Prostate gland (tissue), 2 donors: ENCODE data around the gene PNLIPRP1. TPM values are rescaled to one million over a fixed set of nuclear protein-coding genes. Genes with fewer than 3 reads are reported as not detected.

ENCODE experiments used
- DNase-seq: peaks from one replicate; pipeline ENCODE4 v3.0.0-alpha.2; 2019; ENCODE audit warnings: low spot score
- H3K27ac ChIP-seq, 2 donors: fragments of 200-600 bp; sonication (generic); 2 replicates each; pipeline ENCODE4 v1.5.1; 2017 to 2019
- H3K27me3 ChIP-seq: fragments of 200-600 bp; sonication (generic); replicated peaks from 2 replicates; pipeline ENCODE4 v1.5.1; 2019; ENCODE audit not compliant: insufficient read depth
- H3K36me3 ChIP-seq, 2 donors: fragments of 200-600 bp; sonication (generic); 1 replicate in 1 of 2; 2 replicates in 1 of 2; pipeline versions ENCODE4 v1.5.1 to v1.8.1; 2017 to 2019
- H3K4me1 ChIP-seq: fragments of 200-600 bp; sonication (generic); replicated peaks from 2 replicates; pipeline ENCODE4 v1.5.1; 2019
- H3K4me3 ChIP-seq, 2 donors: fragments of 200-600 bp; sonication (generic); 2 replicates each; pipeline ENCODE4 v1.5.1; 2017 to 2019
- H3K9me3 ChIP-seq: fragments of 200-600 bp; sonication (generic); 2 replicates; pipeline ENCODE4 v1.5.1; 2017
- POLR2A ChIP-seq: fragments of 450-650 bp; IDR thresholded peaks from one replicate; pipeline ENCODE4 v1.6.1; 2016; ENCODE audit warnings: antibody characterized with exemption, mild to moderate bottlenecking
- POLR2AphosphoS5 ChIP-seq: sonication (generic); formaldehyde crosslinking; IDR thresholded peaks from one replicate; pipeline ENCODE4 v1.6.1; 2017; ENCODE audit warnings: antibody characterized with exemption
- WGBS: methylation state at CpG from one replicate; pipeline ENCODE4 v1.1.5; 2018; 5-methylcytosine and 5-hydroxymethylcytosine counted together
- intact Hi-C: fragments of 100-400 bp; cut with DNase I; formaldehyde crosslinking; loops from one replicate; pipeline ENCODE4 v1.14.2; 2022
- total RNA-seq, 2 donors: library from RNA; depleted of rRNA; stranded (reverse); fragments of >200 nt; gene quantifications; one replicate each; pipeline ENCODE4 v1.1.0, GENCODE V29; 2016
- TF ChIP-seq, protein P1 (sequence below), 4 experiments: fragments of 200-600 bp in 2 of 4; fragments of 450-650 bp in 2 of 4; sonication (generic) in 2 of 4; IDR thresholded peaks; 1 replicate in 3 of 4; 2 replicates in 1 of 4; pipeline ENCODE4 v1.5.1; 2016 to 2019; ENCODE audit warnings: antibody characterized with exemption in 4 of 4, mild to moderate bottlenecking in 2 of 4, moderate library complexity in 2 of 4

PNLIPRP1 gene
- total RNA-seq, 2 donors from 2014 or later, result not detected

DNA sequence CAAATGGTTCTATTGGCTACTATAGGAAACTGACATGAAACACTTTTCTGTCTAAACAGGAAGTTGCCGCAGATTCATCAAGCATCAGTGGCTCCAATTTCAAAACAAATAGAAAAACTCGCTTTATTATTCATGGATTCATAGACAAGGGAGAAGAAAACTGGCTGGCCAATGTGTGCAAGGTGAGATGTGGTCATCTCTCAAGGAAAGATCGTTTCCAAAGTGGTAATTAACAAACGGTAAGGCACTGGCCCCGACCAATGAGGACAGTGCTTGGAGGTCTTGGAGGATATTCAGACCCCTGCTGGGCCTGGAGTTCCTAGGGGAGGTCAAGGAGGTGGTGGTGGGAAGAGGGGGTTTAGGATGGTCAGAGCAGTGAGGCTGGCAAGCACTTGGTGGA lies 42.5 kb upstream of the PNLIPRP1 start:
- no peaks in the 10 kb centered on the region for H3K27me3 ChIP-seq
- DNase-seq, result no peak
- WGBS, result 77% methylated on average over 5 of the region's 5 CpGs
- H3K4me1 ChIP-seq, result no peaks in the 10 kb centered on the region
- H3K9me3 ChIP-seq, result no peaks in the 10 kb centered on the region
- no peaks in the 10 kb centered on the region for H3K36me3 ChIP-seq
- intact Hi-C loops, result no loop called here
- TF ChIP-seq POLR2AphosphoS5, result no peak
- TF ChIP-seq POLR2A, result no peak
- TF ChIP-seq, protein P1, sequence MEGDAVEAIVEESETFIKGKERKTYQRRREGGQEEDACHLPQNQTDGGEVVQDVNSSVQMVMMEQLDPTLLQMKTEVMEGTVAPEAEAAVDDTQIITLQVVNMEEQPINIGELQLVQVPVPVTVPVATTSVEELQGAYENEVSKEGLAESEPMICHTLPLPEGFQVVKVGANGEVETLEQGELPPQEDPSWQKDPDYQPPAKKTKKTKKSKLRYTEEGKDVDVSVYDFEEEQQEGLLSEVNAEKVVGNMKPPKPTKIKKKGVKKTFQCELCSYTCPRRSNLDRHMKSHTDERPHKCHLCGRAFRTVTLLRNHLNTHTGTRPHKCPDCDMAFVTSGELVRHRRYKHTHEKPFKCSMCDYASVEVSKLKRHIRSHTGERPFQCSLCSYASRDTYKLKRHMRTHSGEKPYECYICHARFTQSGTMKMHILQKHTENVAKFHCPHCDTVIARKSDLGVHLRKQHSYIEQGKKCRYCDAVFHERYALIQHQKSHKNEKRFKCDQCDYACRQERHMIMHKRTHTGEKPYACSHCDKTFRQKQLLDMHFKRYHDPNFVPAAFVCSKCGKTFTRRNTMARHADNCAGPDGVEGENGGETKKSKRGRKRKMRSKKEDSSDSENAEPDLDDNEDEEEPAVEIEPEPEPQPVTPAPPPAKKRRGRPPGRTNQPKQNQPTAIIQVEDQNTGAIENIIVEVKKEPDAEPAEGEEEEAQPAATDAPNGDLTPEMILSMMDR (IDR thresholded peaks at IDR 0.05), result no peak
- no peak overlapping the region for H3K27ac ChIP-seq
- no peak overlapping the region for H3K4me3 ChIP-seq

DNA sequence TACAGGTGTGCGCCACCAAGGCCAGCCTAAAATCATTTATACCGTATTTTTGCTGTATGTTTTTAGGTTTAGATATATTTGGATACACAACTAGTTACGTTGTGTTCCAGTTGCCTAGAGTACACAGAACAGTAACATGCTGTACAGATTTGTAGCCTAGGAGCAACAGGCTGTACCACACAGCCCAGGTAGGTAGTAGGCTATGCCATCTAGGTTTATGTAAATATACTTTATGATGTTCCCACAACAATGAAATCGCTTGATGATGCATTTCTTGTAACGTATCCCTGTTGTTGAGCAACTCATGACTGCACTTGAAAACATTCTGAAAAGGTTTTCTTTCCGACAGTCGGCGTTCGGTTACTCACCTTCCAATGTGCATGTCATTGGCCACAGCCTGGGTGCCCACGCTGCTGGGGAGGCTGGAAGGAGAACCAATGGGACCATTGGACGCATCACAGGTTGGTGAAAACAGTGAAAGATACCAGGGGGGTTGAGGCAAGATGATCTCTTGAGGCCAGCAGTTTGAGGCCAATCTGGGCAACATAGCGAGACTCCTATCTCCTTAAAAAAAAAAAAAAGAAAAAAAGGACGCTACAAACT lies 37.3 kb upstream of the PNLIPRP1 start:
- TF ChIP-seq, protein P1 (IDR thresholded peaks at IDR 0.05), result no peak
- TF ChIP-seq POLR2A, result no peak
- no peak for TF ChIP-seq POLR2AphosphoS5
- Histone ChIP-seq H3K27ac (no peak overlapping the region), H3K9me3 (no peaks in the 10 kb centered on the region), H3K4me3 (no peak overlapping the region), H3K4me1 (no peaks in the 10 kb centered on the region), H3K27me3 (no peaks in the 10 kb centered on the region), H3K36me3 (no peaks in the 10 kb centered on the region)
- 86% methylated on average over 13 of the region's 13 CpGs for WGBS
- intact Hi-C loops, result no loop called here
- no peak for DNase-seq

DNA sequence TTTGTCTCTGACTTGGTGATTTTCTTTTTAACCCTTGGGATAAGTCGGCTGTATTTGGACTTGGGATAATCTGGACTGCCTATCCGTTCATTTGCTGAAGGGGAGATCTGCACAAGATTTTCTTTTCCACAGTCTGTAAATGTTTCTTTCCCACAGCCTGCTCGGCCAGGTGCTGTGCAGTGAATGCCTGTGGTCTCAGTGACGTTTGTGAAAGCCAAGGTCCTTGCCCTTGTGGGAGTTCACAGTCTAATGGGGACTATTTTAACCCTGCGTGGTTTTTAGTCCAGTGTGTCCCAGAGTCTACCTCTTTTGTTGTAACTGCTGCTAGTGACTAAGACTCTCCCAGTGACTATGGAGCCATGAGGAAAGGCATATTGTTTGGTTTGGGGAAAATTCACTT lies 36.1 kb upstream of the PNLIPRP1 start:
- H3K27me3 ChIP-seq, result no peaks in the 10 kb centered on the region
- no peak for DNase-seq
- H3K9me3 ChIP-seq, result no peaks in the 10 kb centered on the region
- no peaks in the 10 kb centered on the region for H3K36me3 ChIP-seq
- H3K27ac ChIP-seq, result no peak overlapping the region
- TF ChIP-seq, protein P1 (IDR thresholded peaks at IDR 0.05), result no peak
- no peak for TF ChIP-seq POLR2AphosphoS5
- 58% methylated on average over 5 of the region's 5 CpGs for WGBS
- H3K4me3 ChIP-seq, result no peak overlapping the region
- intact Hi-C loops, result no loop called here
- H3K4me1 ChIP-seq, result no peaks in the 10 kb centered on the region

DNA sequence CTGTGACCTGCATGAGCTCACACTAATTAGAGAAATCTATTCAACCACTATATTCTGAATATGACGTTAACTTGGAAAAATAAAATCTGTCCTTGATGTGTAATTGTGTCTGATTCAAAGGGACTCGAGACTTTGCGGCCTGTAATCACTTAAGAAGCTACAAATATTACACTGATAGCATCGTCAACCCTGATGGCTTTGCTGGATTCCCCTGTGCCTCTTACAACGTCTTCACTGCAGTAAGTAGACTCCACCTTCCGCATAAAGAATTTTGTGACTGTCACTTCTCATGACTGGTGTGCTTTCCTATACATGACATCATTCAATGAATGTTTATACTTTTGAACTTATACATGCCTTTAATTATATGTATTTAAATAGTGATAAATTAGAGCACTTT lies 34.9 kb upstream of the PNLIPRP1 start:
- Histone ChIP-seq H3K9me3 (no peaks in the 10 kb centered on the region), H3K4me1 (no peaks in the 10 kb centered on the region), H3K36me3 (no peaks in the 10 kb centered on the region), H3K4me3 (no peak overlapping the region), H3K27me3 (no peaks in the 10 kb centered on the region), H3K27ac (no peak overlapping the region)
- intact Hi-C loops, result no loop called here
- TF ChIP-seq, protein P1 (IDR thresholded peaks at IDR 0.05), result no peak
- TF ChIP-seq POLR2A, result no peak
- no peak for TF ChIP-seq POLR2AphosphoS5
- 62% methylated on average over 6 of the region's 6 CpGs for WGBS
- no peak for DNase-seq

DNA sequence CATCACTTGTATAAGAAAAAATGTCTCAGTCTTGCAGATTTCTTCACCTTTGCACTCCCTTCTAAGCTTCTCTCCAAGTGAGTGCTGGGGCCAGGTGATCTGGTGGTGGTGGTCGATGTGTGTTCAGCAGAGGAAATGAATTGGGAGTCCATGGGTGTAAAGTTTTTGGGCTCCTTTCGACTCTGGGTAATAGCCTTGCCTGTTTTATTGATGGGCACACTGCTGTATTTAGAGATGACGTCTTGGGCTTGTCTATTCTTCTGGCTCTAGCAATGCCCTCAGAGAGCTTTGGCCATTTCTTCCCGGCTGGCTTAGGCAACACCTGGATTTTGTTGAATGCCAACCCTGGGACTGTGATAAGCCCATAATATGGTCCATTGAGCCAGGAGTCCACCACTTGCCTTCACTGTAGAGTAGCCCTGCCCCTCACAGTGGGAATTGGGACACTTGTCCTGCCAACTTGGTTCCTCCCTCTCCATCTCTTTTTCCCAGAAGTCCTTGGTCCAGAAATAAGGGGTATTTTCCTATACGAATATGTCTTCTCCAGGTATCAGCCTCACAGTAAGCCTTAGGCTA lies 33.4 kb upstream of the PNLIPRP1 start:
- WGBS, result 82% methylated on average over 5 of the region's 5 CpGs
- intact Hi-C loops, result no loop called here
- no peaks in the 10 kb centered on the region for H3K36me3 ChIP-seq
- H3K4me3 ChIP-seq, result no peak overlapping the region
- H3K27me3 ChIP-seq, result no peaks in the 10 kb centered on the region
- TF ChIP-seq, protein P1 (IDR thresholded peaks at IDR 0.05), result no peak
- TF ChIP-seq POLR2AphosphoS5, result no peak
- no peak for TF ChIP-seq POLR2A
- DNase-seq, result no peak
- H3K27ac ChIP-seq, result no peak overlapping the region
- no peaks in the 10 kb centered on the region for H3K4me1 ChIP-seq
- no peaks in the 10 kb centered on the region for H3K9me3 ChIP-seq
